ENCODE data around the gene FAM20C.

Gene FAM20C

DNA sequence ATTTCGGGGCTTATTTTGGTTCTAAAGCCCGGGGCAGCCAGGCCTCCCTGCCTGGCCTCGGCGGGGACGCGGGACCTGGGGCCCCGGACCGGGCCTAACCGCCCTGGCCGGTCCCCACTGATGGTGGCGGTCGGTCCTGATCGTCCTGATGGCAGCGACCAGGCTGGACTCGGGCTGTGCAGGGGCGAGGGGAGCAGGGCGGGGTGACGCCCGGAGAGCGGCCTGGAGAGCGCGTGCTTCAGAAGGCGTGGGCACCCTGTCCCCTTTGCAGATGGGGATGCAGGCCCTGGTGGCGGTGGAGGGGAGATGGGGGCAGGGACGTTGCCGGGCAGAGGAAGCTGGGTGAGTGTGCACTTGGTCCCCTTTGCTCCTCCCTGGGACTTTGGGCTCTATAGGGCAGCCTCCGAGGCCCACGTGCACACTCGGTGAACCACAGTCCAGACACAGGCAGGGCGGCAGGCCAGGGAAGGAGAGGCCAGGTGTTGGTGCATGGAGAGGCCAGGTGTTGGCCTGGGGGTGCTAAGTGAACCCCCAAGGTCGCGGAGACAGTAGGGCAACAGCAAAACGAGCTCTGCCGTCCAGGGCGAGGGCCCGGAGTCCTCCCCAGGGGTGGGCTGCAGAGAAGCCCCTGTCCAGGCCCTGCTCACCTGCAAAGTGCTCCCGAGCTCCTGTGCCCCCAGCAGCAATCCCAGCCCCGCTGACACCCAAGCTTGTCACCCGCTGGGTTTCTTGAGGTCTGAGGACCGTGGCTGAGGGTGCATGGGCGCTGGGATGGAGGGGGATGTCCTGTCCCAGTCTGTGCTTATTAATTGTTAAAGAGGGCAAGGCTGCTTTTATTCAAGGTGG lies 42.4 kb upstream of the FAM20C start:
- TF ChIP-seq Cebpa-rat (IDR thresholded peaks at IDR 0.05), result no peak; a peak in 2 of 22 replicates
- Histone ChIP-seq H3K9me3 (replicated peaks in 1 of 11) (no peaks in the 10 kb centered on the region; a peak in 2 of 22 replicates), H3K4me1 (peaks cover 46 to 64% (median 54%) of the 10 kb centered on the region in 10 experiments), H3K36me3 (peaks cover 0 to 17% (median 7%) of the 10 kb centered on the region in 11 experiments; a peak in 7 of 22 replicates), H3K9ac (peak overlapping the region; percentile 82 to 94 (median 91)), H3K4me2 (peak overlapping the region; percentile 82 to 98 (median 90)), H3K27ac (peak overlapping the region; percentile 91 to 99 (median 98)), H4K20me1 (no peaks in the 10 kb centered on the region), H3K27me3 (no peaks in the 10 kb centered on the region), H3K4me3 (peak overlapping the region; percentile 37 to 74 (median 60))

DNA sequence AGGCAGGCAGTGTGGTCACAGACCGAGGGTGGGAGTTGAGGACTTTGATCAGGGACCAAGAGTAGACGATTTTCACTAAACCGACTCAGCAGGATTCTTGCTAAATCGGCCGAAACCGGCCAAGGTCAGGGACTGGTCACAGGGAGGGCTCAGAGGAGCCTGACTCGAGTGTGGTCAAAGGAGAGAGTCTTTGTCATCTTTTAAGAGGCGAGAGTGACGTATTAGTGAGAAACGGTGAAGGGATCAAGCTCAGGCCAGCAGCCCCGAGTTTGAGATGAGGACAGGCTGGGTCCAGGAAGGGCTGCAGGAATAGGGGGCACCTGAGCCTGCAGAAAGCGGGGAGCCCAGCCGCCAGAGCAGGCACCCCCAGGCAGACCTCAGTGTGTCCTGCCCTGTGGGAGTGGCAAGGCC lies 41.6 kb upstream of the FAM20C start:
- Histone ChIP-seq H3K27ac (peak overlapping the region; percentile 91 to 99 (median 98); a peak in 21 of 22 replicates), H3K9me3 (replicated peaks in 1 of 11) (no peaks in the 10 kb centered on the region; a peak in 2 of 22 replicates), H3K4me1 (peaks cover 46 to 67% (median 54%) of the 10 kb centered on the region in 10 experiments), H3K4me2 (peak overlapping the region; percentile 82 to 98 (median 90)), H3K27me3 (no peaks in the 10 kb centered on the region), H3K36me3 (peaks cover 0 to 17% (median 7%) of the 10 kb centered on the region in 11 experiments; a peak in 7 of 22 replicates), H4K20me1 (no peaks in the 10 kb centered on the region), H3K4me3 (peak overlapping the region in 2 of 10 experiments; percentile 56 to 74; a peak in 2 of 20 replicates), H3K9ac (peak overlapping the region in 10 of 11 experiments; percentile 82 to 94 (median 91); a peak in 14 of 22 replicates)
- TF ChIP-seq Cebpa-rat (IDR thresholded peaks at IDR 0.05), result no peak

GRCh38 chr7:151346-152050 lies 40.9 kb upstream of the FAM20C start:
- no peaks in the 10 kb centered on the region for H4K20me1 ChIP-seq
- peak overlapping the region in 2 of 11 experiments; percentile 91 to 92; a peak in 3 of 22 replicates for H3K9ac ChIP-seq
- peaks cover 46 to 74% (median 58%) of the 10 kb centered on the region in 10 experiments for H3K4me1 ChIP-seq
- H3K27ac ChIP-seq, result peak overlapping the region in 6 of 11 experiments; percentile 96 to 99 (median 98); a peak in 12 of 22 replicates
- no peaks in the 10 kb centered on the region for H3K27me3 ChIP-seq
- TF ChIP-seq Cebpa-rat (IDR thresholded peaks at IDR 0.05), result no peak
- peak overlapping the region in 10 of 11 experiments; percentile 33 to 98 (median 90); a peak in 16 of 22 replicates for H3K4me2 ChIP-seq
- H3K9me3 ChIP-seq (replicated peaks in 1 of 11), result no peaks in the 10 kb centered on the region; a peak in 2 of 22 replicates
- H3K36me3 ChIP-seq, result peaks cover 0 to 14% (median 7%) of the 10 kb centered on the region in 11 experiments; a peak in 7 of 22 replicates
- H3K4me3 ChIP-seq, result no peak overlapping the region

GRCh38 chr7:152702-153391 lies 39.5 kb upstream of the FAM20C start:
- Histone ChIP-seq H3K4me1 (peaks cover 46 to 78% (median 58%) of the 10 kb centered on the region in 10 experiments), H3K9me3 (replicated peaks in 1 of 11) (no peaks in the 10 kb centered on the region), H3K27me3 (no peaks in the 10 kb centered on the region), H3K9ac (no peak overlapping the region), H3K4me2 (peak overlapping the region; percentile 56 to 98 (median 72); a peak in 20 of 22 replicates), H3K27ac (peak overlapping the region in 1 of 11 experiments; percentile 35; a peak in 1 of 22 replicates), H3K36me3 (peaks cover 0 to under 1% (median 0%) of the 10 kb centered on the region in 11 experiments; a peak in 1 of 22 replicates), H4K20me1 (no peaks in the 10 kb centered on the region), H3K4me3 (no peak overlapping the region)
- no peak for TF ChIP-seq Cebpa-rat (IDR thresholded peaks at IDR 0.05)

GRCh38 chr7:153604-154003 lies 38.8 kb upstream of the FAM20C start:
- Histone ChIP-seq H3K4me1 (peaks cover 42 to 72% (median 54%) of the 10 kb centered on the region in 10 experiments), H3K27me3 (no peaks in the 10 kb centered on the region), H3K9me3 (replicated peaks in 1 of 11) (no peaks in the 10 kb centered on the region), H3K36me3 (no peaks in the 10 kb centered on the region), H3K4me2 (peak overlapping the region; percentile 31 to 98 (median 63); a peak in 21 of 22 replicates), H3K27ac (peak overlapping the region in 1 of 11 experiments; percentile 35; a peak in 1 of 22 replicates), H3K4me3 (no peak overlapping the region), H4K20me1 (no peaks in the 10 kb centered on the region), H3K9ac (no peak overlapping the region)
- TF ChIP-seq Cebpa-rat (IDR thresholded peaks at IDR 0.05), result no peak

DNA sequence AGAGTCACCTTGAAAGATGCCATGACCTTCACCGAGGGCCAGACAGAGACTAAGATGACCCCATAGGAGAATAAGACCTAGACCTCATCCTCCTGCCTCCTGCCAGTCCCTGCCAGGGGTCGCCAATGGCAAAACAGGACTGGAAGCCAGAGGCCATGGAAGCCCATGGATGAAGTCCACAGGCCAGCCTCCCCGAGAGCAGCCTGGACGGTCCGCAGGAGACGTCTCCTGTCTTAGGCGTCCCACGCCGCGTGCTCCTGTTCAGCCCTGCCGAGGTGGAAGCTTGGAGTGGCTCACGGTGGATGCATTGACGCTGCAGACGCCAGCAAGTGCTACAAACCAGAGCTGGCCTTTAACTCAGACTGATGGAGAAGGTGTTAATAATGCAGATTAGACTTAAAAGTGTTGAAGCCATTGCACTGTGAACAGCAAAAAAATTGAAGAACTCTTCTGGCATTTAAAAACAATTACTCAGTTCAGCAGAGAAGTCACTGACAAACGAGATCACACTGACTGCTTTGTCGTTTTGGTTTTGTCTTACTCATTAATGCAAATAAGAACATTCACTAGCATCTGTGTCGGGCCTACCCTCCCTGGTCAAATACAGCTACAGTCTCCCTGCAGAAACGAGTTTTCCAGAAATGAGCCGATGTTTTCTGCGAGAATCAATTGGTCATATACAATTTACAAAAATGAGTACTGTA lies 38.1 kb upstream of the FAM20C start:
- Histone ChIP-seq H3K9me3 (replicated peaks in 1 of 11) (no peaks in the 10 kb centered on the region), H3K27ac (peak overlapping the region in 1 of 11 experiments; percentile 35; a peak in 1 of 22 replicates), H3K4me2 (peak overlapping the region in 9 of 11 experiments; percentile 45 to 98 (median 64); a peak in 18 of 22 replicates), H4K20me1 (no peaks in the 10 kb centered on the region), H3K9ac (no peak overlapping the region), H3K4me3 (no peak overlapping the region), H3K27me3 (no peaks in the 10 kb centered on the region), H3K36me3 (no peaks in the 10 kb centered on the region), H3K4me1 (peaks cover 42 to 72% (median 53%) of the 10 kb centered on the region in 10 experiments)
- TF ChIP-seq Cebpa-rat (IDR thresholded peaks at IDR 0.05), result no peak

- no peak overlapping the region for H3K4me3 ChIP-seq
- peak overlapping the region in 3 of 11 experiments; percentile 32 to 72 (median 33); a peak in 6 of 22 replicates for H3K4me2 ChIP-seq
- H4K20me1 ChIP-seq, result no peaks in the 10 kb centered on the region
- H3K9ac ChIP-seq, result no peak overlapping the region
- peaks cover 32 to 62% (median 43%) of the 10 kb centered on the region in 10 experiments for H3K4me1 ChIP-seq
- H3K9me3 ChIP-seq (replicated peaks in 1 of 11), result no peaks in the 10 kb centered on the region
- no peaks in the 10 kb centered on the region for H3K36me3 ChIP-seq
- H3K27ac ChIP-seq, result no peak overlapping the region
- no peaks in the 10 kb centered on the region for H3K27me3 ChIP-seq
- TF ChIP-seq Cebpa-rat (IDR thresholded peaks at IDR 0.05), result no peak
Observed at GRCh38 chr7:155469-155900, 36.9 kb upstream of the FAM20C start.
